ENCODE measurements around the gene CGN.

CGN gene

GRCh38 chr1:151477066-151477465 lies 34.1 kb upstream of the CGN start:
- TF ChIP-seq CTCF (IDR thresholded peaks at IDR 0.05), result no peak

GRCh38 chr1:151478140-151478812 lies 32.9 kb upstream of the CGN start:
- TF ChIP-seq CTCF (IDR thresholded peaks at IDR 0.05), result no peak

- no peak for TF ChIP-seq CTCF (IDR thresholded peaks at IDR 0.05)
Observed at GRCh38 chr1:151478923-151479322, 32.3 kb upstream of the CGN start.

- no peak for TF ChIP-seq CTCF (IDR thresholded peaks at IDR 0.05)
Observed at GRCh38 chr1:151479462-151479861, 31.7 kb upstream of the CGN start.

GRCh38 chr1:151482017-151482416 lies 29.2 kb upstream of the CGN start:
- TF ChIP-seq CTCF (IDR thresholded peaks at IDR 0.05), result no peak

GRCh38 chr1:151485685-151486255 lies 25.4 kb upstream of the CGN start:
- no peak for TF ChIP-seq CTCF (IDR thresholded peaks at IDR 0.05)

GRCh38 chr1:151486557-151486956 lies 24.6 kb upstream of the CGN start:
- TF ChIP-seq CTCF (IDR thresholded peaks at IDR 0.05), result no peak

Measured in LNCAP (cell line).